Measurements from ENCODE around the gene CCBE1.
"Not testable (repeated sequence)": the region's sequence is repeated elsewhere in the genome, so short reads cannot be mapped to it uniquely, and the experiment has no call there.

Gene CCBE1

GRCh38 chr18:59715445-59715844, 18.2 kb upstream of the CCBE1 start:
- DNase-seq (ENCODE audit: low read depth in 2 of 2), result no peak

DNA sequence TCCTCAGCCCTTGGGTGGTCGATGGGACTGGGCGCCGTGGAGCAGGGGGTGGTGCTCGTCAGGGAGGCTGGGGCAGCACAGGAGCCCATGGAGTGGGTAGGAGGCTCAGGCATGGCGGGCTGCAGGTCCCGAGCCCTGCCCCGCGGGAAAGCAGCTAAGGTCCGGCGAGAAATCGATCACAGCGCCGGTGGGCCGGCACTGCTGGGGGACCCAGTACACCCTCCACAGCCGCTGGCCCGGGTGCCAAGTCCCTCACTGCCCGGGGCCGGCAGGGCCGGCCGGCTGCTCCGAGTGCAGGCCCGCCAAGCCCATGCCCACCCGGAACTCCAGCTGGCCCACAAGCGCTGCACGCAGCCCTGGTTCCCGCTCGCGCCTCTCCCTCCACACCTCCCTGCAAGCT, 16.9 kb upstream of the CCBE1 start:
- not testable (repeated sequence) for DNase-seq (ENCODE audit: low read depth in 2 of 2)

GRCh38 chr18:59712311-59712710, 15.1 kb upstream of the CCBE1 start:
- DNase-seq (ENCODE audit: low read depth in 2 of 2), result no peak

- DNase-seq (ENCODE audit: low read depth in 2 of 2), result no peak
Measured at GRCh38 chr18:59708988-59709387, 11.8 kb upstream of the CCBE1 start.

- no peak for DNase-seq (ENCODE audit: low read depth in 2 of 2)
Measured at GRCh38 chr18:59707306-59707705, 10.1 kb upstream of the CCBE1 start.

GRCh38 chr18:59706499-59706898, 9.3 kb upstream of the CCBE1 start:
- no peak for DNase-seq (ENCODE audit: low read depth in 2 of 2)

DNA sequence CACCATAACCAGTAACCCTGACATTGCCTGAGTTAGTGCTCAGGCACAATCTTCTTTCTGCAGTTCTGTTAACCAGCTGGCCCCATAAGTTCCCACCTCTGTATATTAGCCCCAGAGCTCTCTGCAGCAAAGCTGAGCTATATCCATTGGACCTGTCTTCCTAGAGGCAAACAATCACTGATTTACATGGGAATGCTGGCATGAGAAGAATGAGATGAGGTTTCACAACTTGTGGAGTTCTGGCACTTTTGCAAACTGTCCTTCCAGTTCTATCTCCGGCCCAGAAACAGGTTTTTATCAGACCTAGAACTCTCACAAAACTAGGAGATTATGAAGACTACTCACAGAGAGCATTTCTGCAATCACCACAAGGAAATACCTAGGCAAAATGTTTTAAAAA, 7.9 kb upstream of the CCBE1 start:
- no peak for DNase-seq (ENCODE audit: low read depth in 2 of 2)

DNA sequence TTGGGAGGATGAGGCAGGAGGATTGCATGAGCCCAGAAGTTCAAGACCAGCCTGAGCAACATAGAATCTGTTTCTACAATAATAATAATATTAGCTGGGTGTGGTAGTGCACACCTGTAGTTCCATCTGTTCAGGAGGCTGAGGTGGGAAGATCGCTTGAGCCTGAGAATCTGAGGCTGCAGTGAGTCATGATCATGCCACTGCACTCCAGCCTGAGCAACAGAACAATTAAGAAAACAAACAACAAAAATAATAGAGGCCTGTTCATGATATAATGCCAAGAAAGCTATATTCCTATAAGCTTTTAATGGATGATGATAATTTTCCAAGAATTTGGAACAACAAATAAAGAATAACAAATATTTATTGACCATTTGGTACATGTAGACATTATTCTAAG, 6.9 kb upstream of the CCBE1 start:
- no peak for DNase-seq (ENCODE audit: low read depth in 2 of 2)

- DNase-seq (ENCODE audit: low read depth in 2 of 2), result no peak
Measured at GRCh38 chr18:59701272-59701671, 4.0 kb upstream of the CCBE1 start.

DNA sequence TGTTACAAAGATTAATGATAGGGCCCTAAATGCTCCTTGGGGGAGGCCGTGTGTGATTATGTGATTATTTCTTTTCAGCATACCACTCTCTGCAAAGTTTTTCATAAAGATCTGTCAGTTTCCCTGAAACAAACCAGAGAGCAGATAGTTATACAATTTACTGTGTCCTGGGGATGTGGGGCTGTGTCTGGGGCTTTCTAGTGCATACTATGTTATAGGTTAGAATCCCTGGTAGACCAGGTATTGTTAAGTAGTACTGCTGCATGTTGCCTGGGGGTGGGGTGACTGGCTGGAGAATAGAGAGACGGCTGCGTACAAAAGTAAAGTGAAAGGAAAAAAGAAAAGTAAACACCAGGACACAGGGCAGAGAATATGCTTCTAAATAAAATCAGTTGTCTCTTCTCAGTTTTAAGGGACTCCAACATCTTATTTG, 3.3 kb upstream of the CCBE1 start:
- no peak for DNase-seq (ENCODE audit: low read depth in 2 of 2)

DNA sequence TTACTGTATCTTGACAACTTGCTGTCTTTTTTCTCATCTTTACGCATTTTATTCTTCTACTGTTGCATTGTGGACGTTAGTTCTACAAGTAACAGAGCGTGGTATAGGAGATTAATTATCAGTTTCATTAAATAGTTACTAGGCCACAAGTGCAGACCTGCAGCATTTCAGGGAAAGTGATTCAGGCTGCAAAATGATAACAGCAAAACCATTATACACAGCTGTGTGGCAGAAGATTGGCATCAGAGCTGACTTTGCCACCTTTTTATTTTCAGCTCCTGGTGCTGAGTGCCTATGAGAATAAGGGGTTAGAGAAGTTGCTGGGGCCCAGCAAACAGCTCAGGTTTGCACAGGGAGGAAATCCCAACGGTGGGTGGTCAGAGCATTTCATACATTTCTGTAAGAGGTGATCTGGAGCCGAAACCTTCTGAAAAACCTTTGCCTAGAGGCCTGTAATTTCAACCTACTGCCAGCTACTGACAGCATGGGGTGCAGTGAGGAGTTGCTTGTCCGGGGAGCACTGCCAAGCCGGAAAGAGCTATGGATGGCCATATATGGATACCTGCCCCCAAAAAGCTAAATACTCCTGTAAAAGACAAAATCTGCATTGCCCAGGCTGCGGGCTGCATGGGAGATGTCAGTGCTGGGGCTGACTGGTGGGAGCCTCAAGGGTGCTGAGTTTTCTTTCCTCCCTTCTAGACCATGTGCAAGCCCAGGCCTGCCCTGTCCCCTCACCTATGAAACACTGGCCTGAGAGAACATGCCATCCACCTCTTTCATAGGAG, 2.7 kb upstream of the CCBE1 start:
- DNase-seq (ENCODE audit: low read depth in 2 of 2), result no peak

DNA sequence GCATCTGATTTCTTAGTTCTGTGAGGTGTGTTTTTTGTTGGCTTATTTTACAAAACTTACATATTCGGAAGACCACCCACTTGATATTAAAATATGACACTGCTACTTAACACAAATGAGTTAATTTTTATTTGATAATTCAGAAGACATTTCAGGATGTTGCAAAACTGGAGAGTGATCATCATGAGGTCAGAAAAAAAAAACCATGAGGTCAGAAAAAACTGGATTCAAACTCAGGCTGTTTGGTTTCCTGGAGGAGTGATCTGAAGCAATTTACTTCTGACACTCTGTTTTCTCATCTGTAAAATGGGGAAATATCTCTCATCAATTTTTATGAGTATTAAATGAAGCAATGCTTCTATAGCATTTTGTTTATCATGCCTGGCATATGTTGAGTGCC, 1.8 kb upstream of the CCBE1 start:
- no peak for DNase-seq (ENCODE audit: low read depth in 2 of 2)

- DNase-seq (ENCODE audit: low read depth in 2 of 2), result no peak
Measured at GRCh38 chr18:59696311-59697235, 650 bp downstream of the CCBE1 start.

DNA sequence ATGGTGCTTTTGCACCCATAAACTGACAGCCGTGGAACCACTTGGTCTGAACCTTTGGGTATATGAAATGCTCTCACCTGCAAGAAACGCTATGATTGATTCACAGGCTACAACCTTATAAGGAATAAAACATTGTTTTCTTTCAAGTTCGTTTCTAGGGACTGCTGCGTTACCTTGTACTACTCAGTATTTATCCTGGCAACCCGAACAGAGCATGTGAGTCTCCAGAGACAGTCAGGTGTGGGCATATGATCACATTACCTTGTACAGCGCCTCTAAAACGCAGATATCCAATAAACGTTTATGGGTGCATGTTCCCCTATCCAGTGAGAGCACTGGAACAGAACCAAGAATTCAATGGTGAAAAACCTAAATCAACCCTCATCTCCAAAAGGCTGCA, 1.7 kb downstream of the CCBE1 start:
- DNase-seq (ENCODE audit: low read depth in 2 of 2), result no peak

DNA sequence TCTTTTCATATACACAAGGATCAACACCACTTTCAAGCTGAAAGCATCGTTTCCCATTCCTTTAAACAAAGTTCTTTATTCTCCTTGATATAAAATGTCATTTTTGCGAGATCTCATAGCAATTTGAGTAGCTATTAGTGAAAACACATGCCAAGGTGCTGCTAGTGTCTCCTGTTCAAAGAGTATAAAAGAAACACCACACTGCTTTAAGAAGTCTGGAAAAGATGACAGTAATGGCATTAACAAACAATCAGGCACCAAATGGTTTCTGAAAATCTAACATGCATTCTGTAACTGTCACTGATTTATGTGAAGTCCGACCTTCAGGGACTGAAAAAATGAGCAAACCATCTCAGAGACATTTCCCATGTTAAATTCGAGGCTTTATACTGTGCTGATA, 2.4 kb downstream of the CCBE1 start:
- no peak for DNase-seq (ENCODE audit: low read depth in 2 of 2)

- no peak for DNase-seq (ENCODE audit: low read depth in 2 of 2)
Measured at GRCh38 chr18:59691996-59692395, 5.2 kb downstream of the CCBE1 start.

GRCh38 chr18:59690996-59691395, 6.2 kb downstream of the CCBE1 start:
- no peak for DNase-seq (ENCODE audit: low read depth in 2 of 2)

DNA sequence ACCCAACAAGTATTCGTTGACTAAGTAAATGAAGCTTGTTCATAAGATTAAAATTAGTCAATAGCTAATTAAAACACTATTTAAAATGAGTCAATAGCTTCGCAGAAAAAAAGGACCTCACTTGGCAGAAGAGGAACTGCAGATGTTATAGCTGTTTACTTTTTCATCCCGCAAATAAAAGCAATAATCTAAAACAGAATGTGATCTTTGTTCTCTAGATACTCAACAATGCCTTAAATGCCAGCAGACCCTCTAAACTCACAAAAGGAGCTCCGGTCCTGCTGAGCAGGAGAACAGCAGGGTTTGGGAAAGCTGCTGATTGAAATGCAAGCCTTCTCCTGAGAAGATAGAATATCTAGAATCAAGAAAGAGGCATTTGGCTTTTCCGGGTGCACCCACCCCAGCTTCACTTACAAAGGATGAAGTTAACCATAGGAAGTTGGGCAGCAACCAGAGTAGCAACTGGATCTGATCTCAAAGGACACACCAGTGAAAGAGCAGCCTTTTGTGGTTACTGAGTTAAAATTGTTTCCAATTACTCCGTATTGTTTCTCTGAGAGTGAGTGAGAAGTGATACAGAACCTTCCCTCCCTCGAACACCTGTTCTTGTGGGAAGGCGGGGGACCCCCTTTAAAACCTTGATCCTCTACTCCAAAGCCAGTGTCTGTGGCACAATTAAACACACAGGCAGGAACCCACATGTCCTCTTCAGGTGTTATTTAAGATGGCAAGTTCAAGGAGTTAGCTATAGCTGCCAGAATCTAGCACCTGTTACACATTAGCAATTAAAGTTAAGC, 6.8 kb downstream of the CCBE1 start:
- DNase-seq (ENCODE audit: low read depth in 2 of 2), result no peak

DNA sequence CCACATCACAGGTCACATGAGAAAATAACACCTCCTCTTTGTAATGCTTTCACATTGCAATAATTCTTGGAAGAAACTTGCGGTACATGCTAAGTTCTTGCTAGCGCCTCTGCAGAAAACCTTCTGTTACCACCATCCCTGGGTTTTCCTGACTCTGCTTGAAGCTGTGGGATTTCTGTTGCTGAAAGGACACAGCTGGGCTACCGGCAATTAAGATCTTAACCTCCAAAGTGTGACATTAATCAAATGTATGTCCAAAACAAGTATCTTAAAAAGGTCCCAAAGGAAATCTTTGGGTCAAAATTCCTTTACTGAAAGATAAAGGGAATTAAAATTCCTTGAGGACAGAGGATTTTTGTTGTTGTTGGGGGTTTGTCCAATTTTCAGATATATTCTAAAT, 7.5 kb downstream of the CCBE1 start:
- DNase-seq (ENCODE audit: low read depth in 2 of 2), result no peak

- no peak for DNase-seq (ENCODE audit: low read depth in 2 of 2)
Measured at GRCh38 chr18:59686260-59686659, 11.0 kb downstream of the CCBE1 start.

DNA sequence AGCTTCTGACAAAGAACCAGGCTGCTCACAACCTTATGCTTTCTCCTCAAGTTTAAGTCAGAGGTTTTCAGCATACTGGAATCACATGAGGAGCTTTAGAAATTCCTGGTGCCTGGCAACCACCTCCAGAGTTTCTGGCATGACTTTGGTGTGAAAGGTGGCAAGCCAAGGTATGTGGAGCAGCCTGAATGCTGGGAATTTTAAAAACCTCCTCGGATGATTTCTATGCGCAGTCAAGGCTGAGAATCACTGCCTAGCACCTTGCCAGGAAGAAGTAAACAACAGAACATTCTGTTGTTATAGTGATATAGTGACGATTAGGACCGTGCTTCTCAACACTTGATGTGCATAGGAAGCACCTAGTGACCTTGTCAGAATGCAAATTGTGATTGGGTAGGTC, 11.7 kb downstream of the CCBE1 start:
- no peak for DNase-seq (ENCODE audit: low read depth in 2 of 2)

DNA sequence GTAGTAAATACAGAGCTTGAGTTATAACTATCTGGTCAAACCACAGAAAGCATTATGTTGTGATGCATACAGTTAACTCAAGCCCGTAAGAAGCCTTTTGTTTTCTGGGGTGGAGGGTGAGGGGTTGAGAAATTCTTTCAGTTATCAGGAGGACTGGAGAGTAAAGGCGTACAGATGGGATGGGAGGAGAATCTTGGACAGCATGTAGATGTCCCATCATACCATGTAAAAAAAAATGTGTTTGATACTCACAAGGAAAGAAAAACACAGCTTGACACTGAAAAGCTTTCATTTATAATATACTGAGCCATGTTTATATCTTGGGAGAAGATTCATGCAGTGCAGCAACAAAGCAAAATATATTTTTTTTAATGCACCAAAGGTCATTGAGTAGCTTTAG, 12.4 kb downstream of the CCBE1 start:
- DNase-seq (ENCODE audit: low read depth in 2 of 2), result no peak

All from stimulated activated CD8-positive, alpha-beta memory T cell treated with anti-CD3 and anti-CD28 coated beads, Interleukin-7, amount 100 ng/mL, for 1 hour (primary cell).